Astrocyte of the cerebellum (primary cell): ENCODE data around the gene GRK2.

Experiments used
- DNase-seq: peaks from one replicate; pipeline ENCODE4 v3.0.0-alpha.2; 2011; ENCODE audit warnings: low read depth
- H3K4me3 ChIP-seq: 2 replicates; pipeline ENCODE4 v1.5.1; 2011; ENCODE audit warnings: mild to moderate bottlenecking, low read depth, low read length, moderate library complexity
- in situ Hi-C: cut with HindIII; loops from 2 replicates; pipeline ENCODE4 v1.10.0; 2017; ENCODE audit warnings: low sequenced_read_pairs
- TF ChIP-seq, protein P1 (sequence below): IDR thresholded peaks from 2 replicates; pipeline ENCODE4 v1.5.1; 2012; ENCODE audit warnings: low read length, low read depth, moderate library complexity, mild to moderate bottlenecking; ENCODE audit errors: missing control alignments

Gene GRK2

GRCh38 chr11:67303835-67304411 is 37.6 kb downstream of the GRK2 start:
- H3K4me3 ChIP-seq = peak overlapping the region; percentile 77
- TF ChIP-seq, protein P1, sequence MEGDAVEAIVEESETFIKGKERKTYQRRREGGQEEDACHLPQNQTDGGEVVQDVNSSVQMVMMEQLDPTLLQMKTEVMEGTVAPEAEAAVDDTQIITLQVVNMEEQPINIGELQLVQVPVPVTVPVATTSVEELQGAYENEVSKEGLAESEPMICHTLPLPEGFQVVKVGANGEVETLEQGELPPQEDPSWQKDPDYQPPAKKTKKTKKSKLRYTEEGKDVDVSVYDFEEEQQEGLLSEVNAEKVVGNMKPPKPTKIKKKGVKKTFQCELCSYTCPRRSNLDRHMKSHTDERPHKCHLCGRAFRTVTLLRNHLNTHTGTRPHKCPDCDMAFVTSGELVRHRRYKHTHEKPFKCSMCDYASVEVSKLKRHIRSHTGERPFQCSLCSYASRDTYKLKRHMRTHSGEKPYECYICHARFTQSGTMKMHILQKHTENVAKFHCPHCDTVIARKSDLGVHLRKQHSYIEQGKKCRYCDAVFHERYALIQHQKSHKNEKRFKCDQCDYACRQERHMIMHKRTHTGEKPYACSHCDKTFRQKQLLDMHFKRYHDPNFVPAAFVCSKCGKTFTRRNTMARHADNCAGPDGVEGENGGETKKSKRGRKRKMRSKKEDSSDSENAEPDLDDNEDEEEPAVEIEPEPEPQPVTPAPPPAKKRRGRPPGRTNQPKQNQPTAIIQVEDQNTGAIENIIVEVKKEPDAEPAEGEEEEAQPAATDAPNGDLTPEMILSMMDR = no peak
- no peak for DNase-seq
- in situ Hi-C loops = no loop called here

GRCh38 chr11:67304511-67305113 is 38.3 kb downstream of the GRK2 start:
- no peak for DNase-seq
- in situ Hi-C loops = no loop called here
- peak overlapping the region; percentile 77 for H3K4me3 ChIP-seq

DNA sequence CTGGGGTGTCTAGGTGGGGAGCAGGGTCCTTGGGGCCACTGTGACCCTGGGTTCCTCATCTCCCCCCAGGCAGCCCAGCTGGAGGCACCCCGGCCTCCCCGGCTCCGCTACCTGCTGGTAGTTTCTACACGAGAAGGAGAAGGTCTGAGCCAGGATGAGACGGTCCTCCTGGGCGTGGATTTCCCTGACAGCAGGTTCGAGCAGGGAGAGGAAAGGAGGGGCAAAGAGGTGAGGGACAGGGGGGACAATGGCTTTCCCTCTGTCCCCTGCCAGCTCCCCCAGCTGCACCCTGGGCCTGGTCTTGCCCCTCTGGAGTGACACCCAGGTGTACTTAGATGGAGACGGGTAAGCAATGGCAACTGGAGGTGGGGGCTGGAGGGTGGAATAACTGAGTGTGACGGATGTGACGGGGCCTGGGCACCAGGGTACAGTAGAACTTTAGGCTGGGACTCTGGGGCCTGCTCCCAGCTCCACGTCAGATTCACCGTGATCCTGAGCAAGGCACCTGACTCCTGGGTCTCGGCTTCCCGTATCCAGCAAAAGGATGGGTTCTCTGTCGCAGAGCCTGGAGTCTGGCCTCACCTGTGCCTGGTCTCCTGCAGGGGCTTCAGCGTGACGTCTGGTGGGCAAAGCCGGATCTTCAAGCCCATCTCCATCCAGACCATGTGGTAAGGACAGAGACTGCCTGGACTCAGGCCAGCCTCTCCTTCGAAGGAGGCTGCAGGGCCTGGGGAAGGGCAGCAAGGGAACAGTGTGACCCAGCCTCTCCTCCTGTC is 40.7 kb downstream of the GRK2 start:
- in situ Hi-C loops = no loop called here
- no peak for DNase-seq
- TF ChIP-seq, protein P1 = no peak
- no peak overlapping the region for H3K4me3 ChIP-seq

More at GRCh38 chr11:67304511-67305113, 38.3 kb downstream of the GRK2 start:
- TF ChIP-seq, protein P1 = no peak

DNA sequence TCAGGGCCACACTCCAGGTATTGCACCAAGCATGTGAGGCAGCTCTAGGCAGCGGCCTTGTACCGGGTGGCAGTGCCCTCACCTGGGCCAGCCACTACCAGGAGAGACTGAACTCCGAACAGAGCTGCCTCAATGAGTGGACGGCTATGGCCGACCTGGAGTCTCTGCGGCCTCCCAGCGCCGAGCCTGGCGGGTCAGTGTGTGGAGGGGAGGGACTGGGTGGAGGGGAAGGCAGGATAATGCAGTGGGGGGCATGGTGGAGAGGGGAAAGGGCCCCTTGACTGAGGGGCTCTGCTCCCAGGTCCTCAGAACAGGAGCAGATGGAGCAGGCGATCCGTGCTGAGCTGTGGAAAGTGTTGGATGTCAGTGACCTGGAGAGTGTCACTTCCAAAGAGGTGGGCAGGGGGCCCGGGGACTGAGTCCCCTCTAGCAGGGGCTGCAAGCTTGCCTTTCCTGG is 41.3 kb downstream of the GRK2 start:
- in situ Hi-C loops = no loop called here
- TF ChIP-seq, protein P1 = no peak
- DNase-seq = no peak
- H3K4me3 ChIP-seq = no peak overlapping the region

- no peak overlapping the region for H3K4me3 ChIP-seq
- in situ Hi-C loops = no loop called here
- no peak for DNase-seq
- TF ChIP-seq, protein P1 = no peak
Measured at GRCh38 chr11:67308031-67308866, 42.0 kb downstream of the GRK2 start.

GRCh38 chr11:67309166-67309565 is 42.9 kb downstream of the GRK2 start:
- in situ Hi-C loops = no loop called here
- no peak overlapping the region for H3K4me3 ChIP-seq
- TF ChIP-seq, protein P1 = no peak
- no peak for DNase-seq
